Measurements from ENCODE around the gene CNDP1. TPM values are rescaled to one million over a fixed set of nuclear protein-coding genes. Genes with fewer than 3 reads are reported as not detected.

CNDP1 gene
- total RNA-seq, 2 experiments from 2014 or later: not detected

DNA sequence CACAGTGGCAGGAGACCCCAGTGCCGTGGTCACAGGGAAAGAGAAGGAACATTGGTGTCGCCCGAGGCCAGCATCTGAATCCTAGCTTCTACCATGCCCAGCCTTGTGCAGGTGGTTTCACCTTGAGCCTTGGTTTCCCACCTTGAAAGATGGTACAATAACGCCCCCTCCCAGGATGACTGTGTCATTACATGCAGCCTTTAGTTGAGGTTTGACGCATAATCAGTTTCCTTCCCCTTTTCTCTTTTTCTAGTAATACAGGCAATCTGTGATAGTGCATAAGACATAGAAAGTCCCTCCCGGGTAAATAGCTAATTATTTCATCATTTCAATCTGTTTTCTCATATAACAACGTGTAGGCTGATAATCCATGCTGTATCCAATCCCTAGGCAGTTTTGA is 33.5 kb downstream of the CNDP1 start:
- intact Hi-C loops (cut with micrococcal nuclease): no loop called here
- POLR2A ChIA-PET: no interaction called here

DNA sequence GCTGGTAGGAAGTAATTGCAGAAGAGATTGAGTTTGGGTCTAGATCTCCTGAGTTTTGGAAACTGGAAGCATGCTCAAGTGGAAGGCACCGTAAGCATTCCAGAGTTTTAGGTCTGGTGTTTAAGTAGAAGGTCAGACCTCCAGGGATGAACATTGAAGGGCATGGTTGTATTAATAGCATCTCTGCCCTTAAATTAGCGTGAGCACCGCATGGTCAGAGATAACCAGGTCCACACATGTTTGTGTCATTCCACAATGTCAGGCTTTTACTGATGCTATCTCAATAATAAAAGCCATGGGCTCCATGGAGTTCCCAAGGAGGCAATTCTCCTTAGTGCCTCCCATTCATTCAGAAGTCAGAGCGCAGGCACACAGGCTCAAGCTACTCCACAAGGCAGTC is 35.1 kb downstream of the CNDP1 start:
- Mint-ChIP-seq H3K4me3 (no peak overlapping the region), H3K27me3 (peaks cover 18% of the 10 kb centered on the region), H3K36me3 (ENCODE audit: low read depth) (no peaks in the 10 kb centered on the region), H3K4me1 (ENCODE audit: low read depth) (no peaks in the 10 kb centered on the region), H3K9me3 (peaks cover 7% of the 10 kb centered on the region), H3K27ac (no peak overlapping the region)
- ChIA-PET CTCF (no interaction called here), POLR2A (no interaction called here)
- intact Hi-C loops (cut with micrococcal nuclease): no loop called here
- DNase-seq (no peak), ATAC-seq (no peak)
- TF ChIP-seq, protein P1, sequence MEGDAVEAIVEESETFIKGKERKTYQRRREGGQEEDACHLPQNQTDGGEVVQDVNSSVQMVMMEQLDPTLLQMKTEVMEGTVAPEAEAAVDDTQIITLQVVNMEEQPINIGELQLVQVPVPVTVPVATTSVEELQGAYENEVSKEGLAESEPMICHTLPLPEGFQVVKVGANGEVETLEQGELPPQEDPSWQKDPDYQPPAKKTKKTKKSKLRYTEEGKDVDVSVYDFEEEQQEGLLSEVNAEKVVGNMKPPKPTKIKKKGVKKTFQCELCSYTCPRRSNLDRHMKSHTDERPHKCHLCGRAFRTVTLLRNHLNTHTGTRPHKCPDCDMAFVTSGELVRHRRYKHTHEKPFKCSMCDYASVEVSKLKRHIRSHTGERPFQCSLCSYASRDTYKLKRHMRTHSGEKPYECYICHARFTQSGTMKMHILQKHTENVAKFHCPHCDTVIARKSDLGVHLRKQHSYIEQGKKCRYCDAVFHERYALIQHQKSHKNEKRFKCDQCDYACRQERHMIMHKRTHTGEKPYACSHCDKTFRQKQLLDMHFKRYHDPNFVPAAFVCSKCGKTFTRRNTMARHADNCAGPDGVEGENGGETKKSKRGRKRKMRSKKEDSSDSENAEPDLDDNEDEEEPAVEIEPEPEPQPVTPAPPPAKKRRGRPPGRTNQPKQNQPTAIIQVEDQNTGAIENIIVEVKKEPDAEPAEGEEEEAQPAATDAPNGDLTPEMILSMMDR (IDR thresholded peaks at IDR 0.05): no peak

More for the DNA sequence above, 33.5 kb downstream of the CNDP1 start:
- Mint-ChIP-seq H3K27ac (no peak overlapping the region), H3K4me3 (no peak overlapping the region), H3K36me3 (ENCODE audit: low read depth) (no peaks in the 10 kb centered on the region), H3K9me3 (peaks cover 7% of the 10 kb centered on the region), H3K4me1 (ENCODE audit: low read depth) (no peaks in the 10 kb centered on the region), H3K27me3 (peaks cover 14% of the 10 kb centered on the region)
- ATAC-seq (no peak), DNase-seq (peak; percentile 8)
- TF ChIP-seq, protein P1 (IDR thresholded peaks at IDR 0.05): no peak
- CTCF ChIA-PET: interaction anchor here (0.8 kb wide), 1 partner anchor 214 kb away, joined by 3 read pairs; no protein-coding TSS in a partner anchor

DNA sequence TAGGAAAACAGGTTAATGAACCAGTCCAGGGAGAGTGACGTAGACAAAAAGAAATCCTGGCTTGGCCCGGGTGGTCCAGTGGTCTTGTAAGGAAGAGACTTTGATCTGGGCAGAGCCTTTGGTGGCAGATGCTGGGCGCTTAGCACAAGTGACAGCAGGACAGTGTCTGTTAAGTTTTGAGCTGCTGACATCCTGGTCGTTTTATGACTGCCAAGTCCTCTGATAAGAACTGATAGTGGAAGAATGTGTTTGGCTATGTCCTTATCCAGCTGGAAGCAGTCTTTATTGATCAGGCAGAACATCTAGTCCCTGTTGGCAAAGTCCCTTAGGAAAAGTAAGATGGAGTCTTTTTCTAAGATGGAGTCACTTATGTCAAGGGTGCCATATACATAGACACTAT is 36.0 kb downstream of the CNDP1 start:
- no peaks in the 10 kb centered on the region for H3K4me1 Mint-ChIP-seq (ENCODE audit: low read depth)
- no peak overlapping the region for H3K27ac Mint-ChIP-seq
- H3K9me3 Mint-ChIP-seq: peaks cover 7% of the 10 kb centered on the region
- CTCF ChIA-PET: interaction anchor here (1.1 to 1.4 kb wide), 2 partner anchors 15 to 18 kb away, joined by 3 to 6 read pairs; no protein-coding TSS in a partner anchor
- TF ChIP-seq, protein P1 (IDR thresholded peaks at IDR 0.05): no peak
- DNase-seq: no peak
- intact Hi-C loops (cut with micrococcal nuclease): no loop called here
- POLR2A ChIA-PET: no interaction called here
- ATAC-seq: no peak
- H3K36me3 Mint-ChIP-seq (ENCODE audit: low read depth): no peaks in the 10 kb centered on the region
- peaks cover 18% of the 10 kb centered on the region for H3K27me3 Mint-ChIP-seq
- H3K4me3 Mint-ChIP-seq: no peak overlapping the region

DNA sequence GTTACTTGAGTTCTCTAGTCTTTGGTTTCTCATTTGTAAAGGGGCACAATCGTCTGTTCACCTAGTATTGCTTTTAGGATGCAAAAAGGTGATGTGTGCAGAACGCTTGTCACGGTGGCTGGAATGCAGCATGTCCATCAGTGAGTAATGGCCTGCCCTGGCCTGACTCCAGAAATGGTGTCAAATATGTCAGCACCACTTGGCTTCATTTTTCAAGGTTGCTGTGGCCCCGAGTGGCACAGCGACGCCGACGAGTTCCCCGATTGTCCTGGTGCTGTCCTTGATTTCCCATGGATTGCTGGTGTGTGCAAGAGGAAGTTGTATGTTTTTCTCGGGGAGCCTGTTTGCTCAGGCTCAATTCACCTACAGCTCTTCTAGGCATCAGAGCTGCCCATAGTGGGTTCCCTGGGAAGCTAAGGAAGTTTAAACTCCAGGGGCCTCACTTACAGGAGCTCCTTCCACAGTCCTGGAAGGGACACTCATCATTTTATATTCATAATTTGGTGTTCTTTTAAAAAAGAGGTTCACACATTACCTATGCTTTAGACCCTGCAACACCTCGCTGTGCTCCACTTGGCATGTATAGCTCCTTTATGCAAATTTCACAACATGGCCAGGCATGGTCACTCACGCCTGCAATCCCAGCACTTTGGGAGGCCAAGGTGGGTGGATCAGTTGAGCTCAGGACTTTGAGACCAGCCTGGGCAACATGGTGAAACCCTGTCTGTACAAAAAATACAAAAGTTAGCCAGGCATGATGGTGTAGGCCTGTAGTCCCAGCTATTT is 37.8 kb downstream of the CNDP1 start:
- CTCF ChIA-PET: no interaction called here
- POLR2A ChIA-PET: no interaction called here

DNA sequence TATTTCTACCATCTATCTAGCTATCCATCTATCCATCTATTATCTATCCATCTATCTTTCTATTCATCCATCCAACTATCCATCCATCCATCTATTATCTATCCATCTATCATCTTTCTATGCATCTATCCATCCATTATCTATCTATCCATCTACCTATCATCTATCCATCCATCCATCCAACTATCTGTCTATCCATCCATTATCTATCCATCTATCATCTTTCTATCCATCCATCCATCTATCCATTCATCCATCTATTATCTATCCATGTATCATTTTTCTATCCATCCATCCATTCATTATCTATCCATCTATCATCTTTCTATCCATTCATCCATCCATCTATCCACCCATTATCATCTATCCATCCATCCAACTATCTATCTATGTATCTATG is 38.8 kb downstream of the CNDP1 start:
- ATAC-seq (no peak), DNase-seq (no peak)
- CTCF ChIA-PET: no interaction called here
- Mint-ChIP-seq H3K27me3 (peaks cover 16% of the 10 kb centered on the region), H3K36me3 (ENCODE audit: low read depth) (no peaks in the 10 kb centered on the region), H3K4me1 (ENCODE audit: low read depth) (no peaks in the 10 kb centered on the region), H3K4me3 (no peak overlapping the region), H3K27ac (no peak overlapping the region), H3K9me3 (no peaks in the 10 kb centered on the region)
- POLR2A ChIA-PET: no interaction called here
- intact Hi-C loops (cut with micrococcal nuclease): no loop called here
- TF ChIP-seq, protein P1 (IDR thresholded peaks at IDR 0.05): no peak

More for the DNA sequence above, 37.8 kb downstream of the CNDP1 start:
- H3K36me3 Mint-ChIP-seq (ENCODE audit: low read depth): no peaks in the 10 kb centered on the region
- H3K27ac Mint-ChIP-seq: no peak overlapping the region
- no peaks in the 10 kb centered on the region for H3K9me3 Mint-ChIP-seq
- intact Hi-C loops (cut with micrococcal nuclease): no loop called here
- no peaks in the 10 kb centered on the region for H3K4me1 Mint-ChIP-seq (ENCODE audit: low read depth)
- H3K27me3 Mint-ChIP-seq: peaks cover 18% of the 10 kb centered on the region
- TF ChIP-seq, protein P1 (IDR thresholded peaks at IDR 0.05): no peak
- ATAC-seq: no peak
- DNase-seq: no peak
- no peak overlapping the region for H3K4me3 Mint-ChIP-seq
